HG02852 (cell line): ENCODE measurements around the gene TAS1R3.

Experiments
- ATAC-seq: cut with Tn5 transposase; IDR thresholded peaks from one replicate; pipeline ENCODE4 v1.9.1; 2021; ENCODE audit warnings: mild to moderate bottlenecking, moderate library complexity; ENCODE audit not compliant: unreplicated experiment

The TAS1R3 gene

GRCh38 chr1:1331068-1331965 is at the start of gene TAS1R3:
Gene TAS1R3, plus strand, starts transcription at chr1:1331280. Its CDS starts 66 bp downstream, at chr1:1331346.
- ATAC-seq, result no peak

- no peak for ATAC-seq
These were observed 49.4 kb upstream of the TAS1R3 start for GRCh38 chr1:1281533-1282321.

- ATAC-seq, result no peak
These were observed 48.1 kb upstream of the TAS1R3 start for GRCh38 chr1:1282998-1283397.

- ATAC-seq, result no peak
These were observed 47.3 kb upstream of the TAS1R3 start for GRCh38 chr1:1283821-1284220.

GRCh38 chr1:1284221-1285101 is 46.6 kb upstream of the TAS1R3 start:
- no peak for ATAC-seq

- no peak for ATAC-seq
These were observed 45.9 kb upstream of the TAS1R3 start for GRCh38 chr1:1285102-1285571.

GRCh38 chr1:1285611-1286311 is 45.3 kb upstream of the TAS1R3 start:
- ATAC-seq, result no peak

GRCh38 chr1:1286313-1287261 is 44.5 kb upstream of the TAS1R3 start:
- ATAC-seq, result no peak

- ATAC-seq, result no peak
These were observed 43.6 kb upstream of the TAS1R3 start for GRCh38 chr1:1287288-1288110.

GRCh38 chr1:1290238-1290731 is 40.8 kb upstream of the TAS1R3 start:
- no peak for ATAC-seq

GRCh38 chr1:1291023-1291528 is 40.0 kb upstream of the TAS1R3 start:
- ATAC-seq, result no peak

- no peak for ATAC-seq
These were observed 39.3 kb upstream of the TAS1R3 start for GRCh38 chr1:1291548-1292441.

GRCh38 chr1:1292442-1292779 is 38.7 kb upstream of the TAS1R3 start:
- no peak for ATAC-seq

GRCh38 chr1:1292851-1293250 is 38.2 kb upstream of the TAS1R3 start:
- no peak for ATAC-seq

GRCh38 chr1:1293263-1294249 is 37.5 kb upstream of the TAS1R3 start:
- ATAC-seq, result no peak
